HG03521 (cell line): Measurements from ENCODE around the gene STXBP3.
A peak's percentile ranks its signal among the peaks of the same experiment; 100 is the strongest.
"Not testable (repeated sequence)": the region's sequence is repeated elsewhere in the genome, so short reads cannot be mapped to it uniquely, and the experiment has no call there.

Experiments used
- ATAC-seq: cut with Tn5 transposase; IDR thresholded peaks from one replicate; pipeline ENCODE4 v1.9.1; 2021; ENCODE audit warnings: mild to moderate bottlenecking, moderate library complexity; ENCODE audit not compliant: unreplicated experiment

STXBP3 gene, protein sequence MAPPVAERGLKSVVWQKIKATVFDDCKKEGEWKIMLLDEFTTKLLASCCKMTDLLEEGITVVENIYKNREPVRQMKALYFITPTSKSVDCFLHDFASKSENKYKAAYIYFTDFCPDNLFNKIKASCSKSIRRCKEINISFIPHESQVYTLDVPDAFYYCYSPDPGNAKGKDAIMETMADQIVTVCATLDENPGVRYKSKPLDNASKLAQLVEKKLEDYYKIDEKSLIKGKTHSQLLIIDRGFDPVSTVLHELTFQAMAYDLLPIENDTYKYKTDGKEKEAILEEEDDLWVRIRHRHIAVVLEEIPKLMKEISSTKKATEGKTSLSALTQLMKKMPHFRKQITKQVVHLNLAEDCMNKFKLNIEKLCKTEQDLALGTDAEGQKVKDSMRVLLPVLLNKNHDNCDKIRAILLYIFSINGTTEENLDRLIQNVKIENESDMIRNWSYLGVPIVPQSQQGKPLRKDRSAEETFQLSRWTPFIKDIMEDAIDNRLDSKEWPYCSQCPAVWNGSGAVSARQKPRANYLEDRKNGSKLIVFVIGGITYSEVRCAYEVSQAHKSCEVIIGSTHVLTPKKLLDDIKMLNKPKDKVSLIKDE

DNA sequence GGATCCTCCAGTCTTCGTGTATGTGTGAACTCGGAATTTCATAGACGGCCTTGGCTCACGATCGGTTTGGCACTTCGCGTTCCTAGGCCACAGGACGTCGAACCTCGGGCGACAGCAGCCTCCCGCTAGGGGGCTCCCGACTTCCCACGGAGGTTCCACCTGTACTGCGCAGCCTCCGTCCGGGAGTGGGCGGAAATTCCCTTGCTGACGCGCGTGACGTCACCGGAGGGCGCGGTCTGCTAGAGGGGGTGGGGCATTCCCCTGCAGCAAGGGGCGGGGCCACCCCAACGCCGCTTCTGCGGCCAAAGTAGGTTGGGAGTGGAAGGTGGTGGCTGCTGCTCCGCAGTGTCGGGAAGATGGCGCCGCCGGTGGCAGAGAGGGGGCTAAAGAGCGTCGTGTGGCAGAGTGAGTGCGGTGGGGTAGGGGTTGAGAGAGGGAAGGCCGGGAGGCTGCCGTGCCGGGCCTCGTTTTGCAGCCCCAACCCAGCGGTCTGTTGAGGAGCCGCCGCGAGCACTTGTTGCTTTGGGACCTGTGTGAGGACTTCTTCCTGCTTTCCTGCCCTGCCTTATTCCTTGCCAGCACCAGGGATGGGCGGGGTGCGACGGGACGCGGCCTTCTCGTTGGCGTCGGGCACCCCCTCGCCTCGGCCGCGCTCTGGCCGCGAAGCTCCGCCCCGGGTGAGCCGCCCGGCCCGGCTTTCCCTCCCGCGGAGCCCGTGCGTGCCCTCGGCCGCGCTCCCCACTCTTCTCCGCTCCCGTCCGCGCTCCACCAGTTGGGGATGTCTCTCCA is at the start of gene STXBP3:
Gene STXBP3 (plus strand): TSS at position 293 of the 789 bp plus-strand sequence. CDS start 64 bp downstream, at position 357.
- peak; percentile 86 for ATAC-seq

DNA sequence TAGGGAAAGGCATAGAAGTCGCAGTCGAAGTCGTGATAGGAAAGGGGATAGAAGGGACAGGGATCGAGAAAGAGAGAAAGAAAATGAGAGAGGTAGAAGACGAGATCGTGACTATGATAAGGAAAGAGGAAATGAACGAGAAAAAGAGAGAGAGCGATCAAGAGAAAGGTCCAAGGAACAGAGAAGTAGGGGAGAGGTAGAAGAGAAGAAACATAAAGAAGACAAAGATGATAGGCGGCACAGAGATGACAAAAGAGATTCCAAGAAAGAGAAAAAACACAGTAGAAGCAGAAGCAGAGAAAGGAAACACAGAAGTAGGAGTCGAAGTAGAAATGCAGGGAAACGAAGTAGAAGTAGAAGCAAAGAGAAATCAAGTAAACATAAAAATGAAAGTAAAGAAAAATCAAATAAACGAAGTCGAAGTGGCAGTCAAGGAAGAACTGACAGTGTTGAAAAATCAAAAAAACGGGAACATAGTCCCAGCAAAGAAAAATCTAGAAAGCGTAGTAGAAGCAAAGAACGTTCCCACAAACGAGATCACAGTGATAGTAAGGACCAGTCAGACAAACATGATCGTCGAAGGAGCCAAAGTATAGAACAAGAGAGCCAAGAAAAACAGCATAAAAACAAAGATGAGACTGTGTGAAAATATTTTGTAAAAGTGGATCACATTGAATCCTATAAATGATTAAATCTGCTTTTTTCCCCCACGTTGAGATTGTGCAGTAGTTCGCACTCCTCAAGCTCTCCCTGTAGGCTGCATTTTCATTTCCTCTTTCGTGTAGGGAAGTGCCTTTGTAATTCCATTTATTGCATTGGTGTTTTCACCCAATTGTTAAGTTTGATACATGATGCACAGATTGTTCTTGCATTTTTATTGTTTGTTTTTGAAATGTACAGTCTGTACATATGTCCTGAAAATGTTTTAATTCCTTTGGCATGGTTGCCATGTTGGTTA is 46.8 kb upstream of the STXBP3 start:
- no peak for ATAC-seq

DNA sequence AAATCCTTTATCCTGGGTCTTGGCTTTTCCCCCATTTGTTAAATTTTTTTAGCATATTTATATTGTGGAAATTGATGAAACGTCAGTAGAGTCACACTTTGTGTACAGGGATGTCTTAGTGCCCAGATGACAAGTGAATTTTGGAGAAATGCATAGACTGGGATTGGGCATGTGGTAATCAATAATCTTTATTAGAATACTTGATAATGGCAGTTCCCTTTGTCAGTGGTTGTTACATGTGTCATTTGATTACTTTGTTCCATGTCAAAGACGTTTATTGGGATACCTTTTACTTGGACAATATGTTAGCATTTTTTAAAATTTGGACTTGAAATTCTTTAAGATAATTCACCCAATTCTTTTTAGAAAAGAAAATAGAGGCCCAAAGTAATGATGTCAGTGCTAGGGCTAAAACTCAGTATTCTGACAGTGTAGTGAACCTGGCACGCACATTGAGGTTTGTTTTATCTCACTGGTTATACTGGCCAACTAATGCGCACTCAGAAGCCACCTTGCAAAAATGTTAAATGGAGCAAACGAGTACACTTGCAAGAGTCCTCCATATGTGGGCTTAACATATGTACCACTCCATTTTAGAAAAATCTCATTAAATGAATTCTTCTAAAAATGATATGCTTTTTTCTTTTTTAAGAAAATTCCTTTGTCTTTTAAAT is 45.2 kb upstream of the STXBP3 start:
- ATAC-seq, result no peak

DNA sequence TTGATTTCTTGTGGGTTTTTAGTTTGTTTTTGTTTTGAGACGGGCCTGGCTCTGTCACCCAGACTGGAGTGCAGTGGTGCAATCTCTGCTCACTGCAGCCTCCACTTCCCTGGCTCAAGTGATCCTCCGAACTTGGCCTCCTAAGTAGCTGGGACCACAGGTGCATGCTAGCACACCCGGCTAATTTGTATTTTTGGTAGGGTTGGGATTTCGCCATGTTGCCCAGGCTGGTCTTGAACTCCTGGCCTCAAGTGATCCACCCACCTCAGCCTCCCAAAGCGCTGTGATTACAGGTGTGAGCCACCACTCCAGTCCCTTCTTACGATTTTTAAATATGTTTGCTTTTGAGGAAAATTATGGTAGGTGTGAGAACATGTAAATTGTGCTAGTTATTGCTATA is 44.4 kb upstream of the STXBP3 start:
- not testable (repeated sequence) for ATAC-seq

DNA sequence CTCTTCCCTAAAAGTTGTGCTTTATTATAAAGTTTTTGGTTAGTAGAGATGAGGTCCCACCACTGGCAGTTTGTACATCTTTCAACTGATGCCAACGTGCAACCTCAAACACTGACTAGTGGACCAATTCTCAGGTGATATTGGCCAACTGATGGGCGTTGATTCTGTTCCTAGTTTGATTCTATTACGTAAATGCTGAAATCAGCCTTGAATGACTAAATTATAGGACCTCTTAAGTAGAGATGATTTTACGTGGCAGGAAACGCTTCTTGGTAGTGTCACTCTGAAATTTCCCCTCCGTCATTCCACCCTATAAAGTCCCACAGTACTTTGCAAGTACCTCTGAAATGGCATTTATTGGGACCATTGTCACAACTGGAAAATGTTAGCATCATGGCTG is 42.5 kb upstream of the STXBP3 start:
- ATAC-seq, result no peak

DNA sequence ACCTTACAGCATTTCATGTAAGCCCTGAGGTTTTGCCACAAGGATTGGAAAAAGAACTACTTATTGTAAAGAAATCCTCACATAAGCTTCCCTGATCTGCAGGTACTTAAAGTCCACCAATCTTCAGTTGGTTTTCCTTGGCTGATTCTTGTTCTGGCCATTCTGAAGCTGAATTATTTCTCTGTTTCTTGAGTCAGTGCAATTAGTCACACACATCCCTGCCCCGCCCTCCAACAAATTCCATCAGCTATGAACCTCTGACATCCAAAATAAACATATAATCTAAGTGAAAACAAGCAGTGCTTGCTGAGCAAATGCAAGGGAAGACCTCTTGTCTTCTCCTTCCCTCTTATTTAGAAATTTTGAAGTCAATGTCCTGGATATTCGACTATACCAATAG is 42.0 kb upstream of the STXBP3 start:
- no peak for ATAC-seq

DNA sequence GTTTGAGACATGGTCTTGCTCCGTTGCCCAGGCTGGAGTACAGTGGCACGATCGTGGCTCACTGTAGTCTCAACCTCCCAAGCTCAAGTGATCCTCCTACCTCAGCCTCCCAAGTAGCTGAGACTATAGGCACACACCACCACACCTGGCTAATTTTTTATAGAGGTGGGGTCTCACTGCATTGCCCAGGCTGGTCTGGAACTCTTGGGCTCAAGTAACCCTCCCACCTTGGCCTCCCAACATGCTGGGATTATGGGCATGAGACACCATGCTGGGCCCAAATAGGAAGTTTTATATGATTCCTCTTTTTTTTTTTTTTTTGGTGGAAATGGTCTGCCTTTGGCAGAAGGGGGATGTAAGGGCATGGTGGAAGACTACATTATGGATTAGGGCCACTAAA is 39.8 kb upstream of the STXBP3 start:
- no peak for ATAC-seq

DNA sequence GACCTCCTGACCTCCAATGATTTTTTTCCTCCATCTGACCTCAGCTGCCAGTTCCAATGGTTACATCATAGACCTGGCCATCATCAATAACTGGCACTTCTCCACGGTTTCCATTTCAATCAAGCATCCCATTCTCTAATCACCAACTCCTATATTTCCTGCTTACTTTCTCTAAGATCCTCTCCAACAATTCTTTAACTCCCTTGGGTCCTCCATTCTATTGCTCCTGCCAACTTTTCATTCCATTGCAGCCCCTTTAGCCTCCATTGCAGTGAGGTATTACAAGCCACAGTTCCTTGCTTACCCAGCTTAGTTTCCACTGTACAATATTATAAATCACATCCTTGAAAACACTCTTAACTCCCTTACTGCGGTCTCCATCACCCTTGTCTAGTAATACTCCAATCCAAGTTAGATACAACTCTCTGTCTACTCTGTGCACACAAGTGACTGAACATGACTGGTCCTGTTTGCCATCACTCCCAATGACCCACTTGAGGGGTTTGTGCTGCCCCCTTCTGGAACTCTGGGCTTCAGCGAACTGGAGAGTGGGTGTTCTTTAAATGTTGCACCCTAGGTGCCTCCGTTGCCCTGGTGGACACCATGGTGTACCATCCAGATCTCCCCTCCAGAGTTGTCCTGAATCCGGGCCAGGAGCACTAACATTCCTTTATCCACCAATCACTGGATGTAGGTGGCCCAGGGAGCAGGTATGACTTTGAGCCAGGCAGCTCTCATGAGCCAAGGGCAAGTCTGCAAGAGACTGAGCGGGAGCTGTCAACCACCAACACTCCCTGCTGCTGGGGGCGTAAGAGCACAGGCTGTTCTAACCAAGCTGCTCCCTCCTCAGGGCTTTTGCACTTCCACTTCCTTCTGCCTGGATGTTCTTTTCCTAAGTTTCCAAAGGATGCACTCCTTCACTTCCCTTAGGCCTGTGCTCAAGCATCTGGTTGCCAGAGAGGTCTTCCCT is 37.5 kb upstream of the STXBP3 start:
- no peak for ATAC-seq

DNA sequence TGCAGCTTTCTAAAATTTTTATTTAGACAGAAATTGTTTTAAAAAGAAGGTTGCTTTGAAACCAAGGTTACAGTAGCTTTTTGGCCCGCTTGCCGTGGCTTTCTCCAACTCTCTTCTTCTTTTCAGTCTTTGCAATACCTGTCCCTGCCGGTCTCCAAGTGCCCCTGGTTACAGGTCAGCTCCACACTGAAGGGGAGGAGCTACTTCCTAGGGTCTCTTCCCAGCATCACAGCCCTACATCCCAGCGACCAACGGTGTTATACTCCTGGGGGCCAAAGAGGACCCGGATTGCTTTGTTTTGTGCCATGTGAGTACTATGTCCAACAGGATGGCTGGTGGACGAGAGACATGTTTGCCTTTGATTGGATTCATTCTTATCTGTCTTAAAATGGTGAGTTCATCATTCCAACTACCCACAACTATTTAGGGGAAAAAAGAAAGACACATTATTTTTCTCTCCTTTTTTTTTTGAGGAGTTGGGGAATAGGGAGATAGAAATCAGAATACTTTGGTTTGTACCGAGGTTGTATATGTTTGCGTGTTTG is 33.8 kb upstream of the STXBP3 start, which contains the start of gene FNDC7:
Gene FNDC7 (plus strand): TSS at position 303 of the 545 bp plus-strand sequence. CDS start 26 bp downstream, at position 329.
- ATAC-seq, result no peak

DNA sequence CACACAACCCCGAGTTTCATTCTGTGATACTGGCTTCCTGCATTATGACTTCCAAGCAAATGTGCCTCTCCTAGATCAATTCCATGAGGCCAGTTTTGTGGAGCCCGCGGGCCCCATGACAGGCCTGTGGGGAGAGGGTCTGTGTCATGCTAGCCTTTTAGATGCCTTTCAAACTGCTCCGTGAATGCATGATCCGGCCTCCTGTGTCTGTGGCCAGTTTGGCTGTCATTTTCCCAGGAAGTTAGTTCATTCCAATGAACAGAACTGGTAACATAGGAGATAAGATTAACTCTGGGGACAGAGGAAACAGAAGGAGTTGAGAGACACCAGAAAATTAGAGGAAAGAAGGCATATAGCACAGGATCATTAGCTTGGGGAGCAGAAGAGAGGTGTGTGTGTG is 30.5 kb upstream of the STXBP3 start:
- ATAC-seq, result no peak

DNA sequence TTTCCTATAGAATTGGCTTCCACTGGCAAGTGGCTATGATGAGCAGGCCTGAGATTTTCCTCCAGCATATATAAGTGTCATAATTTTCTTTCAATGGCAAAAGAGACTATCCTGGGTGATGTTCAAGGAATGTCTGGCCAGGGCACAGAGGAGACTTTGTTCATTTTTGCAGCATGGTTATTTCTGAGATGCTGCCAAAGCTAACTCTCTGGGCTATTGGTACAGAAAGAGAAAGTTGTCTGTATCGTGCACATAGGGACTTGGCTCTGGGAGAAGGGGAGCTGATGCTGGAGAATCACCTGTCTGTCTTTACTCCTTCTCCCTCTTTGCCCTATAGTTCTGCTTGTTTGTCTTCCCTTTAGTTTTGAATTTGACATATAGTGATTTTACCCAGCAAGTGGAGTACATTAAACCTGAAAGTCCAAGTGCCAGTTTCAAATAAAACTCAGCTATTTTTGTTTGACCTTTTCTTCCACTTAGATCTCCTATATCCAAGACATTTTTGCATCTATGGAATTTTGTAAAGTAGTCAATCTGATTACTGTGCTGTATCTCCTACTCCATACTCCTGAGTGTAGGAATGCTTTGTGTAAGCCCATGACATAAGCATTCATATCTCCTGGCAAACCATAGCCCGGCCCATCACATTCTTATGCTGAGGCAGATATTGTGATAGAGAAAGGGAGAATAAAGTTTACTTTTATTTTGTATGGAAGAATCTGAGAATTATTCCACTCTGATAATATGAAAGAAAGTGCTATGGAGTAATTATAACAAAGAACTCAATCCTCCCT is 29.8 kb upstream of the STXBP3 start:
- no peak for ATAC-seq

DNA sequence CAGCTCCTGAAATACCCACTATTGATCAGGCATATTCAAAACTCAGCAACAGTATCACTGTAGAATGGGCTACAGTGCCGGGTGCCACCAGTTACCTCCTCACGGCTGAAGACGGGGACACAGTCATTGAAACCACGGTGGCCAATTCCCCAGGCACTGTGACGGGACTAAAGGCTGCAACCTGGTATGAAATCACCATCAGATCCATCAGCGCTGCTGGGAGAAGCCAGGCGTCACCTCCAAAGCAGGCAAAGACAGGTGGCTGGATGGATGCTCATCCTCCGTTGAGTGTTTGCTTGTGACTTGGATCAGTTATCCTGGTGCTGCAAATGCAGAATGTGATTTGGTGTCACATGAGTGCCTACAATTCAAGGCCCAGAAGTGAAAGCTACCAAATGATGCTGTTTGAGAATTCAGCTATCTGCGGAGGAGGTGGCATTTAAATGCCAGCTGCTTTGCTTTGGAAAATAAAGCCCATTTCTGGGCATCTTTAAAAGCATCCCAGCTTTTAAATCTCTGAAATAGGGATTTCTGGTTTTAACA is 28.6 kb upstream of the STXBP3 start:
- no peak for ATAC-seq

DNA sequence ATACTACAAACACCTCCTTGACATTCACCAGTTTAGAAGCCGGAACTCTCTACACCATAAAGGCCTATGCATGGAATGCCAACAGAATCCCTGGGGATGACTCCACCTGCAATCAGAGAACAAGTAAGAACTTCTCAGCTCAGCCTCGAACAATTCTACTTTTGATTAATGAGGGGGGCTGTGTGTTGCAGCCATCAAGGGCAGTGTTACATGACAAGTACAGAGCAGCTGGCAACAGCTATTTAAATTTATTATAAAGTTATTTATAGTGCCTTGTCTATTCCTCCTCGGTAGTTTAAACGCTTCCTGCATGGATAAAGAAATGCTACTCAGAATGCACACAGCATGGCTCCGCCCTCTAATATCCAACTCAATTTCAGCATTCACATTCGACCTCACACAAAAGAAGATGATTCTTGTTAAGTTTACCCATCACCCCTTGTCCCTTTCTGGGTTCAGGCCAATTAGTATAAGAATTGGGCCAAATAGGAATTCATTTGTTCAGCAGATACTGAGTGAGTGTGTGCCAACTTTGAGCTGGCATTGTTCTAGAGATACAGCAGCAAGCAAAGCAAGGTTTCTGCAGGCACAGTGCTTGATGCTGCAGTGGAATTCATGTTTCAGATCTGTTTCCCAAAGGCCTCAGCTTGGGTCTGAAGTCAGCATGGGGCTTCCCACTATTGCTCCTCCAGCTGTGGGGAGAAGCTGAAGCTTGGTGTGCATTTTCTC is 27.4 kb upstream of the STXBP3 start:
- ATAC-seq, result no peak

DNA sequence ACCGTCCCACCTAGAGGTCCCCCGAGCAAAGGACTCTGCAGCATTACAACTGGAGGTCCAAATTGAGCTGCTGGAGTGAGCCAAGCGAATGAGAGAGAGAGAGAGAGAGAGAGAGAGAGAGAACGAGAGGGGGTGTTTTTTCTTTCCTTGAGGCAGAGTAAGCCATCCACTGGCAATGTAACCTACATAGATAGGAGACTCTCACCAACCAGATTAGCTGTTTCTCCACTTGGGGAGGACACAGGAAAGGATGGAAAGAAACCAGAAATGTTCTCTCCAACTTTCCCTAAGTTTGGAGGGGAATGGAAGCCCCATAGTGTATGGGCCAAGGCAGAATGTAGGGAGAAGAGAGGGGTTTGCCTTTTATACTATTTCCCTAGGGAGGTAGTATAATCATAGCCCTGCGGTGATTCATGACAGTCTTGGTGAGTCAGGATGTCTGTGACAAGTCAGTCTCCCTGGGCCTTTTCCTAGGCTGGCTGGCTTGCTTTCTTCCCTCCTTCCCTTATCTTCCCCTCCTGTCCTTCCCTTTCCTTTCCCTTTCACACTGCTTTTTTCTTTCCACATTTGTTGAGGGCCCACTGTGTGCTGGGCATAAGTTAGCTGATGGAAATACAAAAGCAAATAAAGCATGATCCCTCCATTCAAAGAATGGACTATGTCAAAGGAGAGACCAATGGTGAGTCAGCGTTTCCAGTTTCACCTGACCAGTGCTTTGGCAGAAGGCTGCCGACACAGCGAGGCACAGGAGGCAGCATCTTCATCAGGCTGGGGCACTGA is 26.6 kb upstream of the STXBP3 start:
- ATAC-seq, result no peak

DNA sequence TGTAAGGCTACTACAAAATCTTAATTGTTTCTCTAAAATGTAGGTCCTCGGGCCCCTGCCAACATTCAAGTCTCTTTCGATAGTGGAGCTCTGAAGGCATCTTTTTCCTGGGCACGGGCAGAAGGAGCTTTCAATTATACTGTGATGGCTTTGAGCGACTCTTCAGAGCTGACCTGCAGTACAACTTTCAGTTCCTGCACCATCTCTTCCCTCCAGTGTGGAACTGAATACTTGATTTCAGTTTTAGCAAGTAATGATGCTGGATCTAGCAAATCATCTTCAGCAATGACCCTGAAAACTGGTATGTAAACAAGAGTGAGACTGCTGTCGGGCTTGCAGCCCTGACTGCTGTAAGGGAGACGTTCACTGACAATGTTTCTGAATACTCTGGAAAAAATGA is 24.2 kb upstream of the STXBP3 start:
- no peak for ATAC-seq

DNA sequence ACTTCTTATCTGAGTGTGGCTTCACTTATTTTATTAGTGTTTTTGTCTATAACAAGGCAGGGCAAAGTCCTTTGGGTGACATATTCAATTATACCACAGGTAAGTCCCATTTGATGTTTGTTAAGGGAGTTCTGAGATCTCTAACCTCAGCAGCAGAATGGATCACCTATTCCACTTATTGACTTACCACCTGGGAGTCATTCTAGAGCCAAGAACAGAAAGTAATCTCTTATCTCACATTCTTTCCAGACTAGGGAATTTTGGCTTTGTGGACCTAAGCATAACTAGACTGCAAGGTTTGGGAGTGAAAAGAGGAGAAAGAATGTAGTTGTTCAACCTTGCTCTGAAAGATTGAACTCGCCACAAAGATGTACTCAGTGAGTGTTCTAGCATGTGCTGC is 20.6 kb upstream of the STXBP3 start:
- ATAC-seq, result no peak
